ENCODE measurements around the gene ZMAT5. TPM values are rescaled to one million over a fixed set of nuclear protein-coding genes. Genes with fewer than 3 reads are reported as not detected.

Gene ZMAT5
- total RNA-seq, 1 experiment from 2014 or later = 13.4 TPM

GRCh38 chr22:29793396-29793795 lies 26.6 kb upstream of the ZMAT5 start (continued):
- no peak for TF ChIP-seq ZNF317 (CRISPR knock-in tag; IDR thresholded peaks at IDR 0.05; ENCODE audit: borderline replicate concordance, low read depth)
- no peak for TF ChIP-seq E2F4 (CRISPR knock-in tag; IDR thresholded peaks at IDR 0.05; ENCODE audit: borderline replicate concordance, low read depth)

GRCh38 chr22:29790061-29790460 lies 23.3 kb upstream of the ZMAT5 start:
- Mint-ChIP-seq H3K4me1 (peaks cover 5% of the 10 kb centered on the region), H3K36me3 (peaks cover 17% of the 10 kb centered on the region), H3K27me3 (ENCODE audit: low read depth) (no peaks in the 10 kb centered on the region), H3K27ac (no peak overlapping the region), H3K9me3 (no peaks in the 10 kb centered on the region), H3K4me3 (no peak overlapping the region)
- TF ChIP-seq FOXP1 (CRISPR knock-in tag; IDR thresholded peaks at IDR 0.05; ENCODE audit: borderline replicate concordance) = no peak
- TF ChIP-seq TP53 (CRISPR knock-in tag; IDR thresholded peaks at IDR 0.05) = no peak
- TF ChIP-seq ZNF138 (CRISPR knock-in tag; conservative IDR thresholded peaks at IDR 0.05) = no peak
- no peak for TF ChIP-seq TCF7 (CRISPR knock-in tag; IDR thresholded peaks at IDR 0.05; ENCODE audit: low read depth)
- TF ChIP-seq GTF2I (CRISPR knock-in tag; conservative IDR thresholded peaks at IDR 0.05) = no peak
- POLR2A ChIA-PET = no interaction called here
- ATAC-seq = no peak
- CTCF ChIA-PET = interaction anchor here (3.0 kb wide), 1 partner anchor 215 kb away, joined by 11 read pairs; no protein-coding TSS in a partner anchor
- no peak for DNase-seq (ENCODE audit: low spot score)

- Mint-ChIP-seq H3K4me3 (no peak overlapping the region), H3K9me3 (no peaks in the 10 kb centered on the region), H3K4me1 (peaks cover 5% of the 10 kb centered on the region), H3K27me3 (ENCODE audit: low read depth) (no peaks in the 10 kb centered on the region), H3K27ac (no peak overlapping the region), H3K36me3 (peaks cover 17% of the 10 kb centered on the region)
- DNase-seq (ENCODE audit: low spot score) = no peak
- no peak for TF ChIP-seq CDX4 (CRISPR knock-in tag; IDR thresholded peaks at IDR 0.05; ENCODE audit: borderline replicate concordance)
- TF ChIP-seq FOXJ3 (CRISPR knock-in tag; IDR thresholded peaks at IDR 0.05; ENCODE audit: borderline replicate concordance) = no peak
- no peak for TF ChIP-seq FOXP1 (CRISPR knock-in tag; IDR thresholded peaks at IDR 0.05; ENCODE audit: borderline replicate concordance)
- no peak for TF ChIP-seq PREB (CRISPR knock-in tag; IDR thresholded peaks at IDR 0.05; ENCODE audit: borderline replicate concordance)
- TF ChIP-seq ERG (CRISPR knock-in tag; IDR thresholded peaks at IDR 0.05) = no peak
- TF ChIP-seq ZSCAN18 (CRISPR knock-in tag; IDR thresholded peaks at IDR 0.05) = no peak
- no peak for TF ChIP-seq STAT6 (CRISPR knock-in tag; conservative IDR thresholded peaks at IDR 0.05; ENCODE audit: low read depth)
- no peak for TF ChIP-seq ZNF281 (CRISPR knock-in tag; IDR thresholded peaks at IDR 0.05)
- TF ChIP-seq HMGA2 (CRISPR knock-in tag; IDR thresholded peaks at IDR 0.05) = no peak
- no peak for TF ChIP-seq GTF2I (CRISPR knock-in tag; conservative IDR thresholded peaks at IDR 0.05)
- no peak for TF ChIP-seq NR1H2 (CRISPR knock-in tag; IDR thresholded peaks at IDR 0.05)
- ATAC-seq = no peak
- ChIA-PET CTCF (no interaction called here), POLR2A (no interaction called here)
Measured at GRCh38 chr22:29788339-29789279, 21.8 kb upstream of the ZMAT5 start.

Data from WTC11 (cell line).